ENCODE results near the gene NECTIN4. TPM values are rescaled to one million over a fixed set of nuclear protein-coding genes. Genes with fewer than 3 reads are reported as not detected.
A peak's percentile ranks its signal among the peaks of the same experiment; 100 is the strongest.

NECTIN4 gene
- total RNA-seq, 3 donors from 2014 or later = 1.6 to 5.4 (median 4.6) TPM

GRCh38 chr1:161083748-161084596 is 5.4 kb downstream of the NECTIN4 start:
- intact Hi-C loops (cut with DNase I, micrococcal nuclease) = no loop called here
- H3K4me3 ChIP-seq = no peak overlapping the region
- H3K4me1 ChIP-seq (ENCODE audit: low read depth) = peaks cover 14% of the 10 kb centered on the region
- no peak for DNase-seq
- no peaks in the 10 kb centered on the region for H3K9me3 ChIP-seq
- ATAC-seq = no peak
- H3K36me3 ChIP-seq (ENCODE audit: low read depth) = no peaks in the 10 kb centered on the region
- TF ChIP-seq, protein P1, sequence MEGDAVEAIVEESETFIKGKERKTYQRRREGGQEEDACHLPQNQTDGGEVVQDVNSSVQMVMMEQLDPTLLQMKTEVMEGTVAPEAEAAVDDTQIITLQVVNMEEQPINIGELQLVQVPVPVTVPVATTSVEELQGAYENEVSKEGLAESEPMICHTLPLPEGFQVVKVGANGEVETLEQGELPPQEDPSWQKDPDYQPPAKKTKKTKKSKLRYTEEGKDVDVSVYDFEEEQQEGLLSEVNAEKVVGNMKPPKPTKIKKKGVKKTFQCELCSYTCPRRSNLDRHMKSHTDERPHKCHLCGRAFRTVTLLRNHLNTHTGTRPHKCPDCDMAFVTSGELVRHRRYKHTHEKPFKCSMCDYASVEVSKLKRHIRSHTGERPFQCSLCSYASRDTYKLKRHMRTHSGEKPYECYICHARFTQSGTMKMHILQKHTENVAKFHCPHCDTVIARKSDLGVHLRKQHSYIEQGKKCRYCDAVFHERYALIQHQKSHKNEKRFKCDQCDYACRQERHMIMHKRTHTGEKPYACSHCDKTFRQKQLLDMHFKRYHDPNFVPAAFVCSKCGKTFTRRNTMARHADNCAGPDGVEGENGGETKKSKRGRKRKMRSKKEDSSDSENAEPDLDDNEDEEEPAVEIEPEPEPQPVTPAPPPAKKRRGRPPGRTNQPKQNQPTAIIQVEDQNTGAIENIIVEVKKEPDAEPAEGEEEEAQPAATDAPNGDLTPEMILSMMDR (IDR thresholded peaks at IDR 0.05) = no peak

DNA sequence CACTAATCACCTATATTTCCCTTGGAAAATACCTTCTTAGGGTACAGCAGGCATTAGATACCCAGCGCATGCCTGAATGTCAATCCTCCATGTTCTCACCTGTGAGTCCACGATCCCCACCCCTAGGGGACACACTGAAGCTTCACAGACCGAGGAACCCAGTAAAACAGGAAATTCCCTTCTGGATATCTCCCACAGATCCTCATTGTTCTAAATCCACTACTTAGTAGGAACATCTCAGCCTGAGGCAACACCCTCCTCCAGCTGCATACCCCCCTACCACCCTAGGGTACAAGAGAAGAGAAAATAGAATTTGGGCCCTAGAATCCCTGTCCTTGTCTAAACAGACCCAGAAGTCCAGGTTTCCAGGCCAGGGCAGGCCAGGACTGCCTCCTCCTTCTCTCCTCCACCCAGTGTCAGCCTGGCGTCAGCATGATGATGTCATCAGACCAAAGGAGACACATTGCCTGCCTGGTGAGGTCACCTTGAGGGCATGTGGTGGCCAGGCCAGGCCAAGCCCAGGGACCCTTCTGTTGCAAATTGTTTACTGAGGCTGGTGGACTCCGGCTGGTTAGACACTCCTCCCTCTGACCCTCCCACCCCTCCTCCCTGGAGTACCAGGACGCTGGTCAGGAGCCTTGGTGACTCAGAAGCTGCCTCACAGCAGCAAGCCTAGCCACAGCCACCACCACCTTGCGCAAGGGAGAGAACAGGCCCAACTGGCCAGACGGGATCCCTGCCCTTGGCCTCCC is 6.2 kb downstream of the NECTIN4 start:
- ATAC-seq = peak; percentile 94
- Histone ChIP-seq H3K4me3 (no peak overlapping the region), H3K36me3 (ENCODE audit: low read depth) (no peaks in the 10 kb centered on the region), H3K9me3 (no peaks in the 10 kb centered on the region), H3K4me1 (ENCODE audit: low read depth) (peaks cover 14% of the 10 kb centered on the region)
- TF ChIP-seq, protein P1 (IDR thresholded peaks at IDR 0.05) = no peak
- intact Hi-C loops (cut with DNase I, micrococcal nuclease) = no loop called here
- peak; percentile 78 to 92 (median 87) for DNase-seq

DNA sequence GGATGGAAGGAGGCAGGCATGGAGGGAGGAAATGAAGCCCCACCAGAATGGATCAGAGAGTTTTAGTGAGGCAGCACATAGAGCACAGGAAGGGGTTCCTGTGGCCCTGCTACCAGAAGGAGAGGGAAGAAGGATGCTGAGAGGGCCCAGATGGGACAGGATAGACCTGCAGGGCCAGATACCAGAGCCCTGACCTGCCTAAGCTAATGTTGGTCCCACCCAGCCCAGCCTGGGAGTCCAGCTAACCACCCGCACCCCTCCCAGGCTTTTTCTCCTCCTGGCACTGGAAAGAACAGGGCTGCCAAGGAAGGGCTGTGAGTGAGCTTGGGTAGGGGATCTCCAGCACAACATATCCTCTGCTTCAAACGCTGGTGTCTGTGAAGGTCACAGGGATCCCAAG is 6.9 kb downstream of the NECTIN4 start:
- H3K4me3 ChIP-seq = no peak overlapping the region
- DNase-seq (no peak), ATAC-seq (no peak)
- intact Hi-C loops (cut with DNase I, micrococcal nuclease) = no loop called here
- no peaks in the 10 kb centered on the region for H3K9me3 ChIP-seq
- TF ChIP-seq, protein P1 (IDR thresholded peaks at IDR 0.05) = no peak
- H3K4me1 ChIP-seq (ENCODE audit: low read depth) = peaks cover 14% of the 10 kb centered on the region
- no peaks in the 10 kb centered on the region for H3K36me3 ChIP-seq (ENCODE audit: low read depth)

DNA sequence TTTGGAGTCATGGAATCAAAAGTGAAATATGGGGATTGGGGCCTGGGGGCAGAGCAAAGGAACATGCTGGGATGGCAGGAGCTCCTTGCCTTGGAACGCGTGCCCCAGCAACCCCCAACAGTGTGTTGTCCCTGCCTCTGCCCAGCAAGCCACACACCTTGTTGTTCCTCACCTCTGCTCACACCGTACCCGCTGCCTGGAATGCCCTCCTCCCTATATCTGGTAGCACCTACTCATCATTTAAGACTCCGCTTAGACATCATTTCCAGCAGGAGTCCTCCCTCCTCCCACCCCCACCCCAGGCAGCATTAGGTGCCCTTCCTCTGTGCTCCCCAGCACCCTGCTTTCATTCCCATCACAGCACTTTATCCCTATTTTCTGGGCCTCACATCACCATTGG is 7.8 kb downstream of the NECTIN4 start:
- intact Hi-C loops (cut with DNase I, micrococcal nuclease) = no loop called here
- no peak for DNase-seq

More for the DNA sequence above, 7.8 kb downstream of the NECTIN4 start:
- Histone ChIP-seq H3K4me1 (ENCODE audit: low read depth) (peaks cover 14% of the 10 kb centered on the region), H3K9me3 (no peaks in the 10 kb centered on the region), H3K36me3 (ENCODE audit: low read depth) (no peaks in the 10 kb centered on the region), H3K4me3 (no peak overlapping the region)
- TF ChIP-seq, protein P1 (IDR thresholded peaks at IDR 0.05) = no peak
- no peak for ATAC-seq

Measured in mucosa of descending colon (tissue), 3 donors.